Endothelial cell (in vitro differentiated cells): ENCODE data around the gene ASIC3. TPM values are rescaled to one million over a fixed set of nuclear protein-coding genes. Genes with fewer than 3 reads are reported as not detected.

Experiments
- DNase-seq: peaks from one replicate; pipeline ENCODE4 v3.0.0; 2021; ENCODE audit warnings: low spot score
- H3K27ac Mint-ChIP-seq: one replicate; pipeline ENCODE4 v1.8.0; 2021; ENCODE audit warnings: mixed read lengths, inconsistent platforms; ENCODE audit not compliant: unreplicated experiment
- H3K27me3 Mint-ChIP-seq: one replicate; pipeline ENCODE4 v1.8.0; 2021; ENCODE audit warnings: mild to moderate bottlenecking, moderate library complexity, mixed read lengths, inconsistent platforms; ENCODE audit not compliant: unreplicated experiment
- H3K36me3 Mint-ChIP-seq: one replicate; pipeline ENCODE4 v1.8.0; 2021; ENCODE audit warnings: mild to moderate bottlenecking, low read depth, mixed read lengths, inconsistent platforms; ENCODE audit not compliant: unreplicated experiment
- H3K4me1 Mint-ChIP-seq: one replicate; pipeline ENCODE4 v1.8.0; 2021; ENCODE audit warnings: mild to moderate bottlenecking, mixed read lengths, inconsistent platforms; ENCODE audit not compliant: unreplicated experiment
- H3K4me3 Mint-ChIP-seq: one replicate; pipeline ENCODE4 v1.8.0; 2021; ENCODE audit warnings: mild to moderate bottlenecking, mixed read lengths, inconsistent platforms; ENCODE audit not compliant: unreplicated experiment
- H3K9me3 Mint-ChIP-seq: one replicate; pipeline ENCODE4 v1.8.0; 2021; ENCODE audit warnings: mixed read lengths, inconsistent platforms; ENCODE audit not compliant: unreplicated experiment
- total RNA-seq: library from RNA; stranded (reverse); fragmentation: NEBNext Ultra II Directional; extraction: Animal tissue kit (Norgen Biotek cat#: 25700); gene quantifications from one replicate; pipeline ENCODE4 v1.2.1, GENCODE V29; 2021; ENCODE audit not compliant: unreplicated experiment
- TF ChIP-seq, protein P1 (sequence below): fragments of 200-600 bp; sonication (generic); IDR thresholded peaks from one replicate; pipeline ENCODE4 v1.5.0; 2021; ENCODE audit warnings: antibody characterized with exemption; ENCODE audit not compliant: unreplicated experiment

The ASIC3 gene
- total RNA-seq, 1 donor from 2014 or later: 3.4 TPM

GRCh38 chr7:151089893-151090730 is 41.8 kb downstream of the ASIC3 start:
- Mint-ChIP-seq H3K4me3 (peak overlapping the region; percentile 99), H3K9me3 (no peaks in the 10 kb centered on the region), H3K36me3 (peaks cover 16% of the 10 kb centered on the region), H3K27me3 (peaks cover 23% of the 10 kb centered on the region), H3K4me1 (peaks cover 61% of the 10 kb centered on the region), H3K27ac (peak overlapping the region; percentile 100)
- DNase-seq: no peak
- TF ChIP-seq, protein P1, sequence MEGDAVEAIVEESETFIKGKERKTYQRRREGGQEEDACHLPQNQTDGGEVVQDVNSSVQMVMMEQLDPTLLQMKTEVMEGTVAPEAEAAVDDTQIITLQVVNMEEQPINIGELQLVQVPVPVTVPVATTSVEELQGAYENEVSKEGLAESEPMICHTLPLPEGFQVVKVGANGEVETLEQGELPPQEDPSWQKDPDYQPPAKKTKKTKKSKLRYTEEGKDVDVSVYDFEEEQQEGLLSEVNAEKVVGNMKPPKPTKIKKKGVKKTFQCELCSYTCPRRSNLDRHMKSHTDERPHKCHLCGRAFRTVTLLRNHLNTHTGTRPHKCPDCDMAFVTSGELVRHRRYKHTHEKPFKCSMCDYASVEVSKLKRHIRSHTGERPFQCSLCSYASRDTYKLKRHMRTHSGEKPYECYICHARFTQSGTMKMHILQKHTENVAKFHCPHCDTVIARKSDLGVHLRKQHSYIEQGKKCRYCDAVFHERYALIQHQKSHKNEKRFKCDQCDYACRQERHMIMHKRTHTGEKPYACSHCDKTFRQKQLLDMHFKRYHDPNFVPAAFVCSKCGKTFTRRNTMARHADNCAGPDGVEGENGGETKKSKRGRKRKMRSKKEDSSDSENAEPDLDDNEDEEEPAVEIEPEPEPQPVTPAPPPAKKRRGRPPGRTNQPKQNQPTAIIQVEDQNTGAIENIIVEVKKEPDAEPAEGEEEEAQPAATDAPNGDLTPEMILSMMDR: no peak

GRCh38 chr7:151091003-151091402 is 42.7 kb downstream of the ASIC3 start:
- peak overlapping the region; percentile 83 for H3K4me3 Mint-ChIP-seq
- H3K4me1 Mint-ChIP-seq: peaks cover 56% of the 10 kb centered on the region
- peaks cover 16% of the 10 kb centered on the region for H3K36me3 Mint-ChIP-seq
- TF ChIP-seq, protein P1: no peak
- no peak for DNase-seq
- no peaks in the 10 kb centered on the region for H3K9me3 Mint-ChIP-seq
- peaks cover 23% of the 10 kb centered on the region for H3K27me3 Mint-ChIP-seq
- H3K27ac Mint-ChIP-seq: peak overlapping the region; percentile 32

- peak; percentile 71 for DNase-seq
- TF ChIP-seq, protein P1: peak; percentile 54
- Mint-ChIP-seq H3K27ac (peak overlapping the region; percentile 32), H3K9me3 (no peaks in the 10 kb centered on the region), H3K36me3 (peaks cover 16% of the 10 kb centered on the region), H3K4me1 (peaks cover 56% of the 10 kb centered on the region), H3K4me3 (peak overlapping the region; percentile 83), H3K27me3 (peaks cover 23% of the 10 kb centered on the region)
Measured at GRCh38 chr7:151091431-151091830, 43.1 kb downstream of the ASIC3 start.

- Mint-ChIP-seq H3K4me3 (peak overlapping the region; percentile 83), H3K9me3 (no peaks in the 10 kb centered on the region), H3K27ac (no peak overlapping the region), H3K4me1 (peaks cover 56% of the 10 kb centered on the region), H3K36me3 (peaks cover 16% of the 10 kb centered on the region), H3K27me3 (peaks cover 23% of the 10 kb centered on the region)
- DNase-seq: no peak
- TF ChIP-seq, protein P1: no peak
Measured at GRCh38 chr7:151091988-151092387, 43.7 kb downstream of the ASIC3 start.

- TF ChIP-seq, protein P1: no peak
- H3K4me1 Mint-ChIP-seq: peaks cover 57% of the 10 kb centered on the region
- H3K9me3 Mint-ChIP-seq: no peaks in the 10 kb centered on the region
- no peak overlapping the region for H3K27ac Mint-ChIP-seq
- peaks cover 18% of the 10 kb centered on the region for H3K36me3 Mint-ChIP-seq
- DNase-seq: no peak
- H3K4me3 Mint-ChIP-seq: no peak overlapping the region
- peaks cover 25% of the 10 kb centered on the region for H3K27me3 Mint-ChIP-seq
Measured at GRCh38 chr7:151093748-151094147, 45.4 kb downstream of the ASIC3 start.
